Esophagus muscularis mucosa (tissue), 4 donors: ENCODE results near the gene FAM114A1. TPM values are rescaled to one million over a fixed set of nuclear protein-coding genes. Genes with fewer than 3 reads are reported as not detected.
"Not testable (repeated sequence)": the region's sequence is repeated elsewhere in the genome, so short reads cannot be mapped to it uniquely, and the experiment has no call there.

ENCODE experiments used
- DNase-seq: peaks from one replicate; pipeline ENCODE4 v3.0.0-alpha.2; 2017; ENCODE audit errors: extremely low spot score
- H3K27ac ChIP-seq, 4 donors: fragments of 200-600 bp; sonication (generic); replicated peaks in 1 of 4; 1 replicate in 3 of 4; 2 replicates in 1 of 4; pipeline ENCODE4 v1.5.1; 2016 to 2019; ENCODE audit warnings: mild to moderate bottlenecking in 1 of 4
- H3K27me3 ChIP-seq, 4 donors: fragments of 200-600 bp; sonication (generic); one replicate each; pipeline versions ENCODE4 v1.5.1 to v1.6.0; 2016 to 2019
- H3K36me3 ChIP-seq, 4 donors: fragments of 200-600 bp; sonication (generic); one replicate each; pipeline ENCODE4 v1.5.1; 2016 to 2019
- H3K4me1 ChIP-seq, 4 donors: fragments of 200-600 bp; sonication (generic); one replicate each; pipeline ENCODE4 v1.5.1; 2016 to 2019
- H3K4me3 ChIP-seq, 4 donors: fragments of 200-600 bp; sonication (generic); 1 replicate in 2 of 4; 2 replicates in 2 of 4; pipeline ENCODE4 v1.5.1; 2016 to 2019; ENCODE audit warnings: mild to moderate bottlenecking in 4 of 4, moderate library complexity in 1 of 4
- H3K9me3 ChIP-seq, 4 donors: fragments of 200-600 bp; sonication (generic); 1 replicate in 3 of 4; 2 replicates in 1 of 4; pipeline ENCODE4 v1.5.1; 2016 to 2019
- CTCF ChIP-seq, 3 experiments: fragments of 200-600 bp in 2 of 3; fragments of 450-650 bp in 1 of 3; sonication (generic) in 2 of 3; IDR thresholded peaks; one replicate each; pipeline ENCODE4 v1.5.1; 2017 to 2019; ENCODE audit warnings: antibody characterized with exemption in 3 of 3, mild to moderate bottlenecking in 2 of 3, moderate library complexity in 1 of 3
- EP300 ChIP-seq: sonication (generic); formaldehyde crosslinking; IDR thresholded peaks from one replicate; pipeline ENCODE4 v1.6.1; 2017; ENCODE audit warnings: antibody characterized with exemption
- POLR2A ChIP-seq: fragments of 450-650 bp; IDR thresholded peaks from one replicate; pipeline ENCODE4 v1.6.1; 2017; ENCODE audit warnings: antibody characterized with exemption, moderate library complexity, mild to moderate bottlenecking, low read depth
- POLR2AphosphoS5 ChIP-seq, 2 donors: sonication (generic); formaldehyde crosslinking; IDR thresholded peaks; one replicate each; pipeline ENCODE4 v1.6.1; 2017; ENCODE audit warnings: antibody characterized with exemption in 2 of 2
- WGBS: methylation state at CpG from one replicate; pipeline ENCODE4 v1.1.5; 2018; 5-methylcytosine and 5-hydroxymethylcytosine counted together
- intact Hi-C: fragments of 100-400 bp; cut with DNase I; formaldehyde crosslinking; loops from one replicate; pipeline ENCODE4 v1.15.1; 2023
- total RNA-seq, 4 donors: library from RNA; depleted of rRNA; stranded (reverse); fragments of >200 nt; gene quantifications; one replicate each; pipeline versions ENCODE4 v1.1.0 to v1.2.1, GENCODE V29; 2016

FAM114A1 gene
- total RNA-seq, 4 donors from 2014 or later, result 88.6 to 145 (median 110) TPM

- no peak for TF ChIP-seq EP300
- no peak for TF ChIP-seq POLR2AphosphoS5 (IDR thresholded peaks at IDR 0.05)
- TF ChIP-seq POLR2A, result no peak
- TF ChIP-seq CTCF (IDR thresholded peaks at IDR 0.05), result no peak
- intact Hi-C loops, result no loop called here
- H3K4me3 ChIP-seq, result no peak overlapping the region
- 55% methylated on average over 12 of the region's 12 CpGs for WGBS
- no peaks in the 10 kb centered on the region for H3K27me3 ChIP-seq
- no peaks in the 10 kb centered on the region for H3K36me3 ChIP-seq
- peak overlapping the region in 2 of 4 donors; percentile 22 to 32 for H3K27ac ChIP-seq
- no peaks in the 10 kb centered on the region for H3K9me3 ChIP-seq
- H3K4me1 ChIP-seq, result peaks cover 0 to 11% (median 2%) of the 10 kb centered on the region in 4 donors
- no peak for DNase-seq
Observed at GRCh38 chr4:38983787-38984598, 116.4 kb downstream of the FAM114A1 start.

- no peaks in the 10 kb centered on the region for H3K36me3 ChIP-seq
- H3K4me1 ChIP-seq, result peaks cover 0 to 11% (median 2%) of the 10 kb centered on the region in 4 donors
- no peaks in the 10 kb centered on the region for H3K27me3 ChIP-seq
- no peak for DNase-seq
- no peak overlapping the region for H3K27ac ChIP-seq
- 83% methylated on average over 10 of the region's 10 CpGs for WGBS
- no peak overlapping the region for H3K4me3 ChIP-seq
- intact Hi-C loops, result no loop called here
- no peaks in the 10 kb centered on the region for H3K9me3 ChIP-seq
- TF ChIP-seq EP300 (no peak), CTCF (IDR thresholded peaks at IDR 0.05) (no peak), POLR2AphosphoS5 (IDR thresholded peaks at IDR 0.05) (no peak), POLR2A (no peak)
Observed at GRCh38 chr4:38985410-38986100, 117.9 kb downstream of the FAM114A1 start.

- H3K4me1 ChIP-seq, result peaks cover 0 to 11% (median 2%) of the 10 kb centered on the region in 4 donors
- intact Hi-C loops, result no loop called here
- no peaks in the 10 kb centered on the region for H3K9me3 ChIP-seq
- H3K36me3 ChIP-seq, result no peaks in the 10 kb centered on the region
- H3K4me3 ChIP-seq, result no peak overlapping the region
- no peak overlapping the region for H3K27ac ChIP-seq
- no peaks in the 10 kb centered on the region for H3K27me3 ChIP-seq
- no peak for TF ChIP-seq POLR2AphosphoS5 (IDR thresholded peaks at IDR 0.05)
- TF ChIP-seq EP300, result no peak
- TF ChIP-seq CTCF (IDR thresholded peaks at IDR 0.05), result no peak
- no peak for TF ChIP-seq POLR2A
- DNase-seq, result no peak
Observed at GRCh38 chr4:38987491-38987890, 119.9 kb downstream of the FAM114A1 start.

GRCh38 chr4:38988353-38988752, 120.7 kb downstream of the FAM114A1 start:
- intact Hi-C loops, H3K9me3 ChIP-seq, H3K4me3 ChIP-seq, DNase-seq, H3K36me3 ChIP-seq, H3K27me3 ChIP-seq, H3K27ac ChIP-seq: not testable (repeated sequence)
- WGBS, result 73% methylated on average over 7 of the region's 9 CpGs
- peaks cover 0 to 11% (median 2%) of the 10 kb centered on the region in 4 donors for H3K4me1 ChIP-seq

- Histone ChIP-seq H3K4me1 (peaks cover 0 to 3% (median 0%) of the 10 kb centered on the region in 4 donors), H3K27me3 (no peaks in the 10 kb centered on the region), H3K4me3 (no peak overlapping the region), H3K36me3 (no peaks in the 10 kb centered on the region), H3K27ac (no peak overlapping the region), H3K9me3 (no peaks in the 10 kb centered on the region)
- WGBS, result 95% methylated on average over 6 of the region's 6 CpGs
- no peak for DNase-seq
- no peak for TF ChIP-seq POLR2A
- TF ChIP-seq CTCF (IDR thresholded peaks at IDR 0.05), result no peak
- TF ChIP-seq EP300, result no peak
- TF ChIP-seq POLR2AphosphoS5 (IDR thresholded peaks at IDR 0.05), result no peak
- intact Hi-C loops, result no loop called here
Observed at GRCh38 chr4:38989487-38989886, 121.9 kb downstream of the FAM114A1 start.
